ENCODE measurements around the gene BCL7C.
A peak's percentile ranks its signal among the peaks of the same experiment; 100 is the strongest.

- peak; percentile 63 for TF ChIP-seq POLR2A (IDR thresholded peaks at IDR 0.05; ENCODE audit: low read length)
- TF ChIP-seq GATA1 (IDR thresholded peaks at IDR 0.05; ENCODE audit: low read depth, low read length) = no peak
These were observed 29.2 kb upstream of the BCL7C start for GRCh38 chr16:30922960-30923535.
